SH-SY5Y (cell line): ENCODE results near the gene DEPDC5.

Source experiments
- GATA2 ChIP-seq: IDR thresholded peaks from 2 replicates; pipeline ENCODE4 v1.6.1; 2011; ENCODE audit warnings: mild to moderate bottlenecking, low read depth, low read length
- GATA3 ChIP-seq: IDR thresholded peaks from 2 replicates; pipeline ENCODE4 v1.6.1; 2011; ENCODE audit warnings: low read depth, mild to moderate bottlenecking, low read length, moderate library complexity

DNA sequence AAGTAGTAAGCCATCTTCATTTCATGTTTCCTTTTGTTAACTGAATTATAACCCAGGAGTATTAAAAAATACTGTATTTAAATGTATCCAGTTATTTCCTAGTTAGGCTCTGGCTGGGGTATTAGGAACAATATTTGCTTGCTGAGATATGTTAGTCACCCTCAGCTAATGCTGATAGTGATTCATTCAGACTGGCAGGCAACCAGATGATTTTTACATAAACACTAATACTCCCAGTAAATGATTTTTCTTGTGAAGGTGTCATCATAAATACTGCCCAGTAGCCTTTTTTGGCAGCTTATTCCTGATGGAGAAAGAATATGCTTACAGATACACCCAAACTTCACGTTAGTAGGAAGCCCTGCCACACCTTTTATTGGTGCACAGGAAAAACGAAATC is 198.7 kb downstream of the DEPDC5 start:
- TF ChIP-seq GATA2 (no peak), GATA3 (no peak)
